A673 (cell line): ENCODE measurements around the gene MSH6. TPM values are rescaled to one million over a fixed set of nuclear protein-coding genes. Genes with fewer than 3 reads are reported as not detected.

Source experiments
- BruUV-seq: library from RNA; stranded (reverse); fragments of 400-500 nt; replicated peaks from 2 replicates; lab custom pipeline; 2021; lab: Mats Ljungman, UMichigan
- CTCF ChIA-PET: fragments of 300-600 bp; sonication (Branson Sonifier 250); formaldehyde crosslinking; loops from one replicate; lab custom pipeline; 2022; ENCODE audit warnings: antibody characterized with exemption; lab: Charles Lee
- POLR2A ChIA-PET: fragments of 300-600 bp; sonication (Branson Sonifier 250); formaldehyde crosslinking; loops from one replicate; lab custom pipeline; 2022; ENCODE audit warnings: antibody characterized with exemption; ENCODE audit not compliant: low non-redundant PET; lab: Charles Lee
- DNase-seq: peaks from one replicate; pipeline ENCODE4 v3.0.0-alpha.2; 2015; ENCODE audit warnings: low spot score
- H3K27ac ChIP-seq: fragments of 200-600 bp; sonication (generic); 2 replicates; pipeline ENCODE4 v1.5.1; 2016; ENCODE audit warnings: mixed run types, low read depth, mild to moderate bottlenecking, mixed read lengths, antibody characterized with exemption, low read length; ENCODE audit not compliant: poor library complexity, severe bottlenecking
- H3K27me3 ChIP-seq: fragments of 200-600 bp; sonication (generic); replicated peaks from 2 replicates; pipeline ENCODE4 v1.6.1; 2017; ENCODE audit warnings: mixed run types, low read depth, mild to moderate bottlenecking, mixed read lengths, antibody characterized with exemption, low read length; ENCODE audit not compliant: insufficient read depth, poor library complexity
- H3K36me3 ChIP-seq: fragments of 200-600 bp; sonication (generic); 2 replicates; pipeline ENCODE4 v1.6.1; 2016; ENCODE audit warnings: mixed run types, mild to moderate bottlenecking, mixed read lengths, antibody characterized with exemption, low read length; ENCODE audit not compliant: insufficient read depth, poor library complexity, severe bottlenecking
- H3K4me1 ChIP-seq: fragments of 200-600 bp; sonication (generic); 2 replicates; pipeline ENCODE4 v1.6.1; 2017; ENCODE audit warnings: mixed run types, mild to moderate bottlenecking, mixed read lengths, antibody characterized with exemption, low read length; ENCODE audit not compliant: insufficient read depth, poor library complexity, severe bottlenecking
- H3K4me3 ChIP-seq: fragments of 200-600 bp; sonication (generic); 2 replicates; pipeline ENCODE4 v1.5.1; 2016; ENCODE audit warnings: low read depth, mixed run types, mild to moderate bottlenecking, mixed read lengths, low read length; ENCODE audit not compliant: poor library complexity, severe bottlenecking
- H3K9me3 ChIP-seq: fragments of 200-600 bp; sonication (generic); 2 replicates; pipeline ENCODE4 v1.6.1; 2016; ENCODE audit warnings: mixed run types, low read depth, mild to moderate bottlenecking, mixed read lengths, antibody characterized with exemption, low read length; ENCODE audit not compliant: poor library complexity, severe bottlenecking
- EZH2 ChIP-seq: fragments of 200-600 bp; sonication (generic); IDR thresholded peaks from 2 replicates; pipeline ENCODE4 v1.6.1; 2017; ENCODE audit warnings: borderline replicate concordance, low read depth, mild to moderate bottlenecking, mixed read lengths, antibody characterized with exemption, low read length; ENCODE audit not compliant: poor library complexity, severe bottlenecking
- intact Hi-C: fragments of 100-400 bp; cut with micrococcal nuclease; formaldehyde crosslinking; loops from one replicate; pipeline ENCODE4 v1.10.0; 2022; ENCODE audit not compliant: unreplicated experiment
- total RNA-seq: library from RNA; stranded (reverse); gene quantifications from 2 replicates; pipeline ENCODE4 v1.2.3, GENCODE V29; 2021
- TF ChIP-seq, protein P1 (sequence below): fragments of 300-800, 200-600 bp; sonication (generic); conservative IDR thresholded peaks from 2 replicates; pipeline ENCODE4 v1.5.1; 2017; ENCODE audit warnings: low read depth, mild to moderate bottlenecking, antibody characterized with exemption, low read length, moderate library complexity, mixed read lengths

Gene MSH6
- total RNA-seq, 1 experiment from 2014 or later: 182 TPM

DNA sequence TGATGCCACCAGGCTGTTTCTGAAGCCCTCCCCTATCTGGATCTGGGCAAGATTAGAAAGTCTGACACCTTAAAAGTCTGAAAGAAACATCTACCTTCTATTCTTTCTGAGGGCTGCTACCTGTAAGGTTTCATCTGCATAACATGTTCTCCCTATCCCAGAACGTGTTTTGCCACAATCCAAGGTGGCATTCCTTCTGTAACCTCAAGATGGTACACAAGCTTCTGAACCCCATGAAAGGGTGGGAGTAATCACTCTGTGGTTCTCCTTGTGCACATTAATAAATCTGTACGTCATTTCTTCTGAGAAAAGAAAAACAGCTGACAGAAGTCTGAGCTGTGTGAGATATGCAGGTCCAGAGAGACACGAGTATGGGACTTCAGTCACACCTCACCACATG is 41.8 kb upstream of the MSH6 start:
- Histone ChIP-seq H3K27ac (no peak overlapping the region), H3K9me3 (no peaks in the 10 kb centered on the region), H3K36me3 (no peaks in the 10 kb centered on the region), H3K4me3 (no peak overlapping the region), H3K4me1 (no peaks in the 10 kb centered on the region), H3K27me3 (peaks cover 3% of the 10 kb centered on the region)
- no TSS peak for BruUV-seq
- intact Hi-C loops: no loop called here
- TF ChIP-seq EZH2: no peak
- TF ChIP-seq, protein P1, sequence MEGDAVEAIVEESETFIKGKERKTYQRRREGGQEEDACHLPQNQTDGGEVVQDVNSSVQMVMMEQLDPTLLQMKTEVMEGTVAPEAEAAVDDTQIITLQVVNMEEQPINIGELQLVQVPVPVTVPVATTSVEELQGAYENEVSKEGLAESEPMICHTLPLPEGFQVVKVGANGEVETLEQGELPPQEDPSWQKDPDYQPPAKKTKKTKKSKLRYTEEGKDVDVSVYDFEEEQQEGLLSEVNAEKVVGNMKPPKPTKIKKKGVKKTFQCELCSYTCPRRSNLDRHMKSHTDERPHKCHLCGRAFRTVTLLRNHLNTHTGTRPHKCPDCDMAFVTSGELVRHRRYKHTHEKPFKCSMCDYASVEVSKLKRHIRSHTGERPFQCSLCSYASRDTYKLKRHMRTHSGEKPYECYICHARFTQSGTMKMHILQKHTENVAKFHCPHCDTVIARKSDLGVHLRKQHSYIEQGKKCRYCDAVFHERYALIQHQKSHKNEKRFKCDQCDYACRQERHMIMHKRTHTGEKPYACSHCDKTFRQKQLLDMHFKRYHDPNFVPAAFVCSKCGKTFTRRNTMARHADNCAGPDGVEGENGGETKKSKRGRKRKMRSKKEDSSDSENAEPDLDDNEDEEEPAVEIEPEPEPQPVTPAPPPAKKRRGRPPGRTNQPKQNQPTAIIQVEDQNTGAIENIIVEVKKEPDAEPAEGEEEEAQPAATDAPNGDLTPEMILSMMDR: no peak
- DNase-seq: no peak
- ChIA-PET CTCF (no interaction called here), POLR2A (no interaction called here)

DNA sequence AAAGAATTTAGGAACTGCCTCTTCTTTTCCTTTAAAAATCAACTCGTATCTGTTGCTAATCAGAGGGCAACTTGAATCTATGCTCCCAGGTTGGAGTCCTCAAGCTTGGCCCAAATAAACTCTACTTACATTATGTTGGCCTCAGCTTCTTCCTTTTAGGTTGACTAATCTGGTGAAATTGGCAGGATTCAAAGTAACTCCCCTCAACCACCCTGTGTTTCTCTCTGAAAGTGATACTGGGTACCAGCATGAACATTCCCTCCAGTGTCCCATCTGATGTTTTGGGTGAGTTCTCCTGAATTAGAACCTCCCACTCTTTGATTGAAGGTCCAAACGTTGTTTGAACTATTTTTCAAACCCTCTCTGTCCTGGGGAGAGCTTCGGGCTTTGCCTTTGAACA is 41.3 kb upstream of the MSH6 start:
- POLR2A ChIA-PET: no interaction called here
- CTCF ChIA-PET: no interaction called here
- Histone ChIP-seq H3K9me3 (no peaks in the 10 kb centered on the region), H3K27ac (no peak overlapping the region), H3K4me3 (no peak overlapping the region), H3K4me1 (no peaks in the 10 kb centered on the region), H3K36me3 (no peaks in the 10 kb centered on the region), H3K27me3 (peaks cover 3% of the 10 kb centered on the region)
- no peak for TF ChIP-seq EZH2
- TF ChIP-seq, protein P1: no peak
- DNase-seq: no peak
- no TSS peak for BruUV-seq
- intact Hi-C loops: no loop called here

DNA sequence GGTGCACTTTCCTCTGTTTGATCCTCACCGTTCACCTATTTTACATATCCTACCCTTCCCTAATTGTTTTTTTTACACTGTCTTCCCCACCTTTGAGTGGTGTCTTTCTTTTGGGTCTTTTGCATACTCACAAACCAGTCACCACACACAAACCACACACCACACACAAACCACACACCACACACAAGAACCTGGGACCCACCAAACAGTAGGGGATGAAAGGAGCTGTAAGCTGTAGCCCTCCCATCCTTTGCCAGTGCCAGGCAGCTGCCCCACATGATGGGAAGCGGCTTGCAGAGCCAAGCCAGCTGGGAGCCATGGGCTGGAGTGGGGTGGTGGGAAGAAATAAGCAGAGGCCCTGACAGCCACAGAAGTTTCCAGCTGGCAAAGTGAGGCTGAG is 38.9 kb upstream of the MSH6 start:
- Histone ChIP-seq H3K27ac (no peak overlapping the region), H3K9me3 (no peaks in the 10 kb centered on the region), H3K36me3 (no peaks in the 10 kb centered on the region), H3K4me1 (no peaks in the 10 kb centered on the region), H3K4me3 (no peak overlapping the region), H3K27me3 (peaks cover 3% of the 10 kb centered on the region)
- TF ChIP-seq EZH2: no peak
- intact Hi-C loops: no loop called here
- DNase-seq: no peak
- BruUV-seq: no TSS peak
- POLR2A ChIA-PET: interaction anchor here (0.6 kb wide), 1 partner anchor 453 kb away, joined by 17 read pairs; no protein-coding TSS in a partner anchor
- CTCF ChIA-PET: no interaction called here

DNA sequence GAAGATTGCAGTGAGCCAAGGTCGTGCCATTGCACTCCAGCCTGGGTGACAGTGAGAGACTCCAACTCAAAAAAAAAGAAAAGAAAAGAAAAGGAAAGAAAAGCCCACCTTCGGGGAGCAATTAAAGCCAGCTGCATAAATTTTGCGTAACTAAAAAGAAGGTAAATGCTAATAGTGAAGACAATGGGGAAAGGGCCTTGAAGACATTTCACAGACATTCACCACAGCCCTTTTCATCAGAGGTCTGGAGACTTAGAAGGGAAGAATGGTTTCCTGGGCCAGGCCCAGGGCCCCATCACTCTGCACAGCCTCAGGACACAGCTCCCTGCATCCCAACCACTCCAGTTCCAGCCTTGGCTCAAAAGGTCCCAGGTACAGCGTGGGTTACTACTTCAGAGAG is 35.1 kb upstream of the MSH6 start:
- TF ChIP-seq, protein P1: no peak
- no peak for TF ChIP-seq EZH2
- no peak for DNase-seq
- CTCF ChIA-PET: no interaction called here
- Histone ChIP-seq H3K4me1 (no peaks in the 10 kb centered on the region), H3K27ac (no peak overlapping the region), H3K27me3 (peaks cover 3% of the 10 kb centered on the region), H3K36me3 (no peaks in the 10 kb centered on the region), H3K4me3 (no peak overlapping the region), H3K9me3 (no peaks in the 10 kb centered on the region)
- POLR2A ChIA-PET: no interaction called here
- intact Hi-C loops: no loop called here
- no TSS peak for BruUV-seq
